Effector memory CD8-positive, alpha-beta T cell (primary cell): ENCODE results near the gene DCLRE1B.

Experiments used
- ATAC-seq: fragments of 150-1000 bp; cut with Tn5 transposase; replicated peaks from 2 replicates; pipeline ENCODE4 v1.10.0; 2021; ENCODE audit warnings: mild to moderate bottlenecking, moderate library complexity
- DNase-seq, 3 experiments: peaks; one replicate each; pipeline ENCODE4 v3.0.0; 2021
- H3K27ac Mint-ChIP-seq, 2 donors: one replicate each; pipeline ENCODE4 v1.8.0; 2022; ENCODE audit warnings: mild to moderate bottlenecking in 2 of 2, mixed read lengths in 2 of 2, moderate library complexity in 2 of 2
- H3K27me3 Mint-ChIP-seq, 2 donors: one replicate each; pipeline ENCODE4 v1.8.0; 2022; ENCODE audit warnings: mixed read lengths in 2 of 2
- H3K36me3 Mint-ChIP-seq: one replicate; pipeline ENCODE4 v1.8.0; 2022; ENCODE audit warnings: mild to moderate bottlenecking, moderate library complexity, mixed read lengths; ENCODE audit not compliant: insufficient read depth
- H3K4me1 Mint-ChIP-seq, 2 donors: one replicate each; pipeline ENCODE4 v1.8.0; 2022; ENCODE audit warnings: low read depth in 2 of 2, mixed read lengths in 2 of 2
- H3K4me3 Mint-ChIP-seq, 2 donors: one replicate each; pipeline ENCODE4 v1.8.0; 2022; ENCODE audit warnings: mild to moderate bottlenecking in 2 of 2, mixed read lengths in 2 of 2, moderate library complexity in 2 of 2
- H3K9me3 Mint-ChIP-seq, 2 donors: one replicate each; pipeline ENCODE4 v1.8.0; 2022; ENCODE audit warnings: mixed read lengths in 2 of 2
- total RNA-seq, 9 experiments: gene quantifications; one replicate each; lab custom pipeline; 2026; lab: John Stamatoyannopoulos, UW

DCLRE1B gene
- total RNA-seq, result 6.3 to 18.3 (median 9.5) reads per million in 9 experiments

DNA sequence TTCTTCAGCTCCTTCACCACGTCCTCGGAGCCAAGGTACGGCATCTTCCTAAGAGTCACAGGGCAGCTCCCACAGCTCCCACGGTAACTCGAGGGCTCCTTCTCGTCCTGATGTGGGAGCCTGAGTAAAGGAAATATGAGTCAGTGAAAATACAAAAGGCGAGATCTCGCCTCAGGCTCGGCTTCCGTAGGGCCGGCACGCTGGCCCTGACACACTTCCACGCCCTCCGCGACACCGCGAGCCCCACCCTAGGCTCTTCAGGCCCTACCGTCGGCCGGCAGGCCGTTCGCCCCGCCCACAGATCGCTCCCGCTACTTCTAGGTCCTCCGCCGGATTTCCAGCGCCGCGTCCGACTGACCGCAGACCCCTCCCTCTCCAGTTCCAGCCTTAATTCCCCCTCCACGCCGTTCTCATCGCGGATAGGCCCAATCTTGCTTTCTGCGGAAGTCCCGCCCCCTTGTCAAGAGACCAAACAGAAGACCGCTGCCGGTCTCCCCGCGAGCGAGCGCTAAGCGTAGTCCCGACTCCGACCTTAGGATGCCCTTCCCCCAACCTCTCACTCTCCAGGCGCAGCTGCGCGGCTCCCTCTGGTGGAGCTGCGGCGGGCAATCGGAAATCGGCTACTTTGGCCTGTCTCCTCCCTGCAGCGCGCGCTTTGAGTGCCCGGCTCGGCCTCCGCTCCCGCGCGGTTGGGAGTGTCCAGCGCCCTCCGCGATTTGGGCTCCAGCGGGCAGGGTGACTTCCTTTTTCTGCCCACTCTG is at the start of gene DCLRE1B, which contains the start of gene AP4B1:
Gene DCLRE1B (plus strand): TSS at position 653 of the 761 bp plus-strand sequence. CDS start 261 bp downstream, outside the sequence.
Gene AP4B1 (minus strand): TSS at position 126 of the 761 bp plus-strand sequence. CDS start 82 bp downstream, at position 44.
- H3K4me3 Mint-ChIP-seq, result peak within 1 kb of the TSS; percentile 89 to 91
- H3K27ac Mint-ChIP-seq, result peak within 1 kb of the TSS; percentile 97 to 98
- peaks cover 37 to 48% of the 10 kb centered on the region in 2 donors for H3K4me1 Mint-ChIP-seq
- ATAC-seq (peak; percentile 87), DNase-seq (peak; percentile 94 to 95 (median 95))
- H3K36me3 Mint-ChIP-seq, result peaks cover 28% of the 10 kb centered on the region
- no peaks in the 10 kb centered on the region for H3K27me3 Mint-ChIP-seq
- H3K9me3 Mint-ChIP-seq, result no peaks in the 10 kb centered on the region

DNA sequence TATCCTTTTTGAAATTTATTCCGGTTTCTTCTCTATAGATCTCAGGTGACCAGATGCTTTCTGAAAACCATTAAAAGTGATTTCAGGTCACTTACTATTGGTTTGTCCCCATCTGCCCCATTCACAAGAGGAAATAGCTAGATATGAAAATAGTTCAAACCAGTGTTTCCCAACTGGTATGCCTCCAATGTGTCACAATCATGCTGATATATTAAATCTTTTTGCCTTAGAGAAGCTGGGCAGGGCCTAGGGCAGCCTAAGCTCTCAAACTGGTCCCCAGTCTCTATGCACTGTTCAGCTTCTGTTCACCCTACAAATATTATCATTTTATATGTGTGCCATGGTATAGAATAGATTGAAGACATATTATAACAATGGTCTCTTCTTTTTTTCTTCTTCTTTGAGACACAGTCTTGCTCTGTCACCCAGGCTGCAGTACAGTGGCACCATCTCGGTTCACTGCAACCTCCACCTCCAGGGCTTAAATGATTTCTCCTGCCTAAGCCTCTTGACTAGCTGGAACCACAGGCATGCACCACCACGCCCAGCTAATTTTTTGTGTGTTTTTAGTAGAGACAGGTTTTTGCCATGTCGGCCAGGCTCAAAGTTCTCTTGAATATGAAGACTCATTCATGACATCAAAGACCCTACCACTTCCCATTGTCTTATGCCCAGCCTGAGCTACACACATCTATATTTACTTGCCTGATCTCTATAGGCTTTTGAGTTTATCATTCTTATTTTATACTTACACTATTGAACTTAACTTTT is 49.3 kb upstream of the DCLRE1B start:
- Mint-ChIP-seq H3K4me1 (peaks cover 14 to 27% of the 10 kb centered on the region in 2 donors), H3K9me3 (no peaks in the 10 kb centered on the region), H3K27me3 (no peaks in the 10 kb centered on the region), H3K27ac (peak overlapping the region; percentile 51 to 77), H3K36me3 (peaks cover 75% of the 10 kb centered on the region), H3K4me3 (no peak overlapping the region)
- no peak for ATAC-seq
- no peak for DNase-seq

DNA sequence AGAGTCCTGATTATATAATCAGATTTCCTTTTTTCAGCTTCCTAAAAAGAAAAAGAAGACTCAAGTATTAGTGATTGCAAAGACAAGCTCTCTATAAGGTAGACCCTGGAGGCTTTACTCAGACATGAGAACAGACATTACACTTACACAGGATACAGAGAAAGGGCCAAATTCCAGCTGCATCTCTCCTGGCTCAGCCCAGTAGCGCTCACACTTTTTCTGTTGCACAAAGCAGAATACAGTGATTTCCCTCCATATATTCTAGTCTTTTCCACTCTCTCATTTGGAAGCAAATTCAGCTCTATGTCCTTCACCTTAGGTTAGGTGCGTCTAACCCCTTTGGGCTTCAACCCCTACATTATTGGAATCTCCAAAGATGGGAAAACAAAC is 48.7 kb upstream of the DCLRE1B start:
- Mint-ChIP-seq H3K36me3 (peaks cover 72% of the 10 kb centered on the region), H3K27me3 (no peaks in the 10 kb centered on the region), H3K4me3 (no peak overlapping the region), H3K27ac (peak overlapping the region in 1 of 2 donors; percentile 77), H3K4me1 (peaks cover 18 to 28% of the 10 kb centered on the region in 2 donors), H3K9me3 (no peaks in the 10 kb centered on the region)
- ATAC-seq (no peak), DNase-seq (no peak)

DNA sequence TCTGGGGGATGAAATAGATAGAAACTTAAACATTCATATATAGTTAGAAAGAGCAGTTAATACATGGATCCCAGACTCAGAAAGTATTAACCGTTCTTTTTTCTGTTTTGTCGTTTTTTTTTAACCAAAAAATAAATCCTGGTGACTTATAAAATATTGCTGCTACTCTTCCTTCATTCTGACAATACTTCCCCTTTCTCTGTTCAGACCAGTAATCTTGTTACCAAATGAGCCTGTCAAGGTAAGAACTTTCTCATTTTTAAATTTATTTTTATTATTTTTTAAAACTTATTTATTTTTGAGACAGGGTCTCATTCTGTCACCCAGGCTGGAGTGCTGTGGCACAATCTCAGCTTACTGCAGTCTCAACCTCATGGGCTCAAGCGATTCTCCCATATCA is 47.4 kb upstream of the DCLRE1B start:
- Mint-ChIP-seq H3K36me3 (peaks cover 77% of the 10 kb centered on the region), H3K4me3 (no peak overlapping the region), H3K27ac (peak overlapping the region in 1 of 2 donors; percentile 90), H3K4me1 (peaks cover 29 to 40% of the 10 kb centered on the region in 2 donors), H3K27me3 (no peaks in the 10 kb centered on the region), H3K9me3 (no peaks in the 10 kb centered on the region)
- ATAC-seq, result no peak
- DNase-seq, result no peak

DNA sequence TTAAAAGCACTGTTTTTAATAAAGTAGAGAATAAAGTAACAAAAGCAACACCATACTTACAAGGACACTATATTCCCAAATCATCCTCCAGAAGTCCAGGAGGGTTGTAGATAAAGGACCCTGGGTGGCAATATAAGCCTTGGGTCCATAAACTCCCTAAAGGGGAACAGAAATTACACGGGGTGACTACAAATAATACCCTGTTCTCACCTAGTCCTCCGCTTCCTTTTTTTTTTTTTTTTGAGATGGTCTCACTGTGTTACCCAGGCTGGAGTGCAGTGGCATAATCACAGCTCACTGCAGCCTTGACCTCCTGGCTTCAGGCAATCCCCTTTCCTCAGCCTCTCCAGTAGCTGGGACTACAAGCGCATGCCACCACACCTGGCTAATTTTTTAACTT is 46.7 kb upstream of the DCLRE1B start:
- Mint-ChIP-seq H3K27me3 (no peaks in the 10 kb centered on the region), H3K4me1 (peaks cover 32 to 47% of the 10 kb centered on the region in 2 donors), H3K27ac (peak overlapping the region; percentile 90 to 93), H3K36me3 (peaks cover 77% of the 10 kb centered on the region), H3K9me3 (no peaks in the 10 kb centered on the region), H3K4me3 (no peak overlapping the region)
- DNase-seq (no peak), ATAC-seq (no peak)

DNA sequence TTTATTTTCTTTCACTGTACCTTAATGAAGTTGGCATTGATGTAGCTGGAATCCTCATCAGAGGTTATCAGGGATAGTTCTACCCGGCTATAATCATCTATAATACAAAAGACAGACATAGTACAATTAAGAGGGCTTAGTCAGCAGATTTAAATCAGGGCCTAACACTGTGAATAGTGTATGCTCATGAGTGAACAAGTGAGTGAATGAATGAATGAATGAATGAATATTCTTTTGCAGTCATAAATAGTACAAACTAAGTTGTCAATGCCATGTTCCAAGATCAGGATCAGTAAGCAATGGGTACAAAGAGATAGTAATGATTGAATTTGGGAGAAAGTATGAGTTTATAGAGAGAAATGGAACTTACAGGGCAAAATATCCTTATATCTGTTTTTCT is 46.1 kb upstream of the DCLRE1B start:
- peak overlapping the region; percentile 54 to 56 for H3K4me3 Mint-ChIP-seq
- no peaks in the 10 kb centered on the region for H3K9me3 Mint-ChIP-seq
- H3K36me3 Mint-ChIP-seq, result peaks cover 74% of the 10 kb centered on the region
- H3K27ac Mint-ChIP-seq, result peak overlapping the region; percentile 90 to 93
- DNase-seq (no peak), ATAC-seq (no peak)
- H3K27me3 Mint-ChIP-seq, result no peaks in the 10 kb centered on the region
- peaks cover 35 to 50% of the 10 kb centered on the region in 2 donors for H3K4me1 Mint-ChIP-seq

DNA sequence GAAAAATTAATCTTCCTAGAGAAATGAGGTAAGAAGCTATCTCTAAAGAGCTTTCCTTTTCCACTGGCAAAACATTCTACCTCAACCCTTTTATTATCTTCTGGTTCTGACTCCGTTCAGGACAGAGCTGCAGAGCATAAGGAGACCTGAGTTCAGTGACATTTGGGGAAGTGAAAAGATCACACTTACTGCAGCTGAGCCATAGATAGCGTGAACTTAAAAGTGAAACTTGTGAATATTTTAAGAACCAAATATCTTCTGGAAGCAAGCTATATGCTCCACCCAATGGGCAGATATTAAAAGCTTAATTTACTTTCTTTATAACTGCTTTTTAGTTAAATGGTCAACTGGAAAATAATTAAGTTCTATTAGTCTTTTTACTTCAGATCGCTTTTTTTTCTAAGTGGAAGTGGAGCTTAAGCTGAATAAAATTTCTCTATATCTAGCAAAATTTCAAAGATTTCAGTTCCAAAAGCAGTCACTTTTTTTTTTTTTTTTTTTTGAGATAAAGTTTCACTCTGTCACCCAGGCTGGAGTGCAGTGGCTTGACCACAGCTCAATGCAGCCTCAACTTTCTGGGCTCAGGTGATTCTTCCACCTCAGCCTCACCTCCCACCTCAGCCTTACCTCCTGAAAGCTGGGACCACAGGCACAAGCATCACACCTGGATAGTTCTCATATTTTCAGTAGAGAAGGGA is 45.5 kb upstream of the DCLRE1B start:
- peak overlapping the region; percentile 90 to 93 for H3K27ac Mint-ChIP-seq
- H3K36me3 Mint-ChIP-seq, result peaks cover 74% of the 10 kb centered on the region
- DNase-seq, result no peak
- peak; percentile 90 for ATAC-seq
- H3K4me3 Mint-ChIP-seq, result peak overlapping the region; percentile 54 to 56
- H3K9me3 Mint-ChIP-seq, result no peaks in the 10 kb centered on the region
- peaks cover 38 to 54% of the 10 kb centered on the region in 2 donors for H3K4me1 Mint-ChIP-seq
- H3K27me3 Mint-ChIP-seq, result no peaks in the 10 kb centered on the region

DNA sequence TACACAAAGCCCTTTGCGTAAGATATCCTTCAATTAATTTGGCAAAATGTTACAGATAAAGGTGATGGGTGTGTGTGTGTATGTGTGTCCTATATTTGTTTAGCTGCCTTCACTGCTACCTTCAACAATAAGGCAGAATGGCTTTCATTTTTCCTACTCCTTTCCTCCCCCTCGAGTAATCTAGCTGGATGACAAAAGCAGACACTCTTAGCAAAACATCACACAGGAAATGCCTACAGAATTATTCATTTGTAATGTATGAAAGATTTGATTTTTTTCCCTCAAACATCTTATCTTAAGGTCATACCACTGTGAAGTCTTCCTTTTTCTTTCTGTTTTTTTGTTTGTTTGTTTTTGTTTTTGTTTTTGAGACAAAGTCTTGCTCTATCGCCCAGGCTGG is 44.2 kb upstream of the DCLRE1B start:
- DNase-seq, result no peak
- no peaks in the 10 kb centered on the region for H3K27me3 Mint-ChIP-seq
- ATAC-seq, result no peak
- peak overlapping the region; percentile 3 to 56 for H3K4me3 Mint-ChIP-seq
- H3K9me3 Mint-ChIP-seq, result no peaks in the 10 kb centered on the region
- peak overlapping the region; percentile 90 to 93 for H3K27ac Mint-ChIP-seq
- peaks cover 66% of the 10 kb centered on the region for H3K36me3 Mint-ChIP-seq
- peaks cover 41 to 64% of the 10 kb centered on the region in 2 donors for H3K4me1 Mint-ChIP-seq

DNA sequence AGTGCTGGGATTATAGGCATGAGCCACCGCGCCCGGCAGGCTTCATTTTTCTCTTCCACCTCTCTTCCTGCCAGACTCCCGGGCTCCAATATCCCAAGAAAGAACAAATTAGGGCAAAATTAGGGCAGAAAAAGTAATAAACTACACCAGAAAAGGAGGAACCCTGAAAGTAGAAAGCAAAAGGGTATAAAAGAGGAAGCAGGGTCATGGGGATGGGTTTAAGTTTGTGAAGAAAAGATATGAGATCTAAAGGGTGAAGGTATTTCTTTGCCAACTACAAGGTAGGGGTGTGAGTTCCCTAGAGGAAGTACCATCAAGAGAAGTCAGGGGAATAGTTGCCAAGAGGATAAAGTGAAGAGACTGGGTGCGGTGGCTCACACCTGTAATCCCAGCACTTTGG is 43.5 kb upstream of the DCLRE1B start:
- no peak for DNase-seq
- ATAC-seq, result no peak
- Mint-ChIP-seq H3K36me3 (peaks cover 64% of the 10 kb centered on the region), H3K9me3 (no peaks in the 10 kb centered on the region), H3K4me3 (peak overlapping the region in 1 of 2 donors; percentile 27), H3K27me3 (no peaks in the 10 kb centered on the region), H3K4me1 (peaks cover 44 to 69% of the 10 kb centered on the region in 2 donors), H3K27ac (peak overlapping the region; percentile 90 to 93)

DNA sequence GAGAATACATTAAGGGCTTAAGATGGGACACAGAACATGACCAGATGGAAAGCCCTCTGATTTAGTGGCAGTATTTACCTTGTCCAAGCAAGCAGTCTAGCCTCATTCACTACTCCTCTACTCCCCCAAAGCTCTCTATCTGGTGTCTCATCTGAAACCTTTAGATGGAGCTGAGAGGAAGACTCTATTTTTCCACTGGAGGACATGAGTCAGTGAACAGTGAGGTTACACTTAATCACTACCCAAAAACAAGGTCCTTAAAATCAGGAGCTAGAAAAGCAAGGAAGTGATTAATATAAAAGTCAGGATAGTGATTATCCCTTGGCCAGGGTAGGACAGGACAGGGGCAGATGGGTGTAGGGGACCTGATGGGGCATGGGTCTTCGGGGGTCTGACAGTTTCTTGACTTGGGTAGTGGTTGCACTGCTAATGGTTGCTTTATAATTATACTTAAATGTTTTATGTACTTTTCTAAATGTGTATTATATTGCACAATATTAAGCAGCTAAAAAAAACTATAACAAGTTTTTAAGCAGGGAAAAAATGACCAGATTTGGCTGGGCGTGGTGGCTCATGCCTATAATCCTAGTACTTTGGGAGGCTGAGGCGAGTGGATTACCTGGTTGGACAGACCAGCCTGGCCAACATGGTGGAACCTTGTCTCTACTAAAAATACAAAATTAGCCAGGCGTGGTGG is 36.6 kb upstream of the DCLRE1B start:
- H3K36me3 Mint-ChIP-seq, result peaks cover 26% of the 10 kb centered on the region
- H3K4me3 Mint-ChIP-seq, result peak overlapping the region; percentile 84 to 92

DNA sequence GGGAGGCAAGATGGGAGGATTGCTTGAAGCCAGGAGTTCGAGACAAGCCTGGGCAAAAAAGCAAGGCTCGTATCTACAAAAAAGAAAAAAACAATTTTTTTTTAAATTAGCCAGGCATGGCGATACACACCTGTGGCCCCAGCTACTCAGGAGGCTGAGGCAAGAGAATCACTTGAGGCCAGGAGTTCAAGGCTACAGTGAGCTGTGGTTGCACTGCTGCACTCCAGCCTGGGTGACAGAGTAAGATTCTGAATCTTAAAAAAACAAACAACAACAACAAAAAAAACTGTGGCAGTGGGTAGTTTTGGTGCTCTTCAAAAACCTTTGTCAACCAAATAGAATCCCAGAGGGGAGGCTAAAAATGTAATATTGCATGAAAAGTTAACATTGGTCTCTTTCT is 34.3 kb upstream of the DCLRE1B start:
- H3K4me3 Mint-ChIP-seq, result peak overlapping the region; percentile 84 to 92
- peaks cover 15% of the 10 kb centered on the region for H3K36me3 Mint-ChIP-seq
- H3K4me1 Mint-ChIP-seq, result peaks cover 48 to 75% of the 10 kb centered on the region in 2 donors
- H3K27me3 Mint-ChIP-seq, result no peaks in the 10 kb centered on the region
- peak overlapping the region; percentile 92 to 97 for H3K27ac Mint-ChIP-seq
- DNase-seq (no peak), ATAC-seq (no peak)
- H3K9me3 Mint-ChIP-seq, result peaks cover 0 to 5% of the 10 kb centered on the region in 2 donors

More for the DNA sequence above, 36.6 kb upstream of the DCLRE1B start:
- Mint-ChIP-seq H3K27me3 (no peaks in the 10 kb centered on the region), H3K4me1 (peaks cover 44 to 70% of the 10 kb centered on the region in 2 donors), H3K27ac (peak overlapping the region; percentile 92 to 97), H3K9me3 (no peaks in the 10 kb centered on the region)
- ATAC-seq, result no peak
- DNase-seq, result no peak

DNA sequence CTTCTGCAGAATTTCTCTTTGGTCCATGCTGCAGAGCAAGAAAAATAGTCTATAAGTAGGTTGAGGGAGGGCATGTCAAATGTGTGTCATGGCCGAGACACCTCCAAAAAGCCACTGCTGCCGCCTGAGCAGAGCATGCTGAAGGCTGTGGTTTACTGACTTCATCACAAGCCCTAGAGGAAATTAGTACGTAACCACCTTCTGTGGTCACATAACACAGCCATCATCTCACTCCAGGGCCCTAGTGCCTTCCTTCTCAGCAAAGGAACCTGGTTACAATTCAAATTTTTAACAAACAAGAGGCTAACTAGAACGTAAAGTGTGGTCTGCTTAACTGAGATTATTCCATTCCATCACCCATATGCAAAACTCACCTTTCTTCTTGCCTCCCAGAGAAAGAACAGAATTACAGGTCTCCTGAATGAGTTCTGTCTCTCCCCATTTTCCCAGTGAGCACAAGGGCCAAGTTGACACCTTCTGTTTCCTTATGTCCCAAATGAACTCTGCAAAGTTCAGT is 33.5 kb upstream of the DCLRE1B start, which contains the start of gene PTPN22:
Gene PTPN22 (minus strand): TSS at position 116 of the 517 bp plus-strand sequence.
- peaks cover 9% of the 10 kb centered on the region for H3K36me3 Mint-ChIP-seq
- DNase-seq, result peak; percentile 74 to 77 (median 76)
- peaks cover 51 to 77% of the 10 kb centered on the region in 2 donors for H3K4me1 Mint-ChIP-seq
- H3K27me3 Mint-ChIP-seq, result no peaks in the 10 kb centered on the region
- peak within 1 kb of the TSS; percentile 84 to 92 for H3K4me3 Mint-ChIP-seq
- H3K9me3 Mint-ChIP-seq, result peaks cover 0 to 5% of the 10 kb centered on the region in 2 donors
- peak; percentile 90 for ATAC-seq
- H3K27ac Mint-ChIP-seq, result peak within 1 kb of the TSS; percentile 92 to 97
